Neural progenitor cell (in vitro differentiated cells): Measurements from ENCODE around the gene FBXO40. TPM values are rescaled to one million over a fixed set of nuclear protein-coding genes. Genes with fewer than 3 reads are reported as not detected.

Source experiments
- DNase-seq: peaks from one replicate; pipeline ENCODE4 v3.0.0-alpha.2; 2016; ENCODE audit warnings: low spot score
- H2AFZ ChIP-seq: fragments of 200-600 bp; sonication (generic); replicated peaks from 2 replicates; pipeline ENCODE4 v1.6.1; 2016; ENCODE audit warnings: antibody characterized with exemption
- H3F3A ChIP-seq: fragments of 200-600 bp; sonication (generic); 2 replicates; pipeline ENCODE4 v1.6.1; 2016; ENCODE audit warnings: antibody characterized with exemption, low read depth
- H3K27ac ChIP-seq: fragments of 200-600 bp; sonication (generic); 2 replicates; pipeline ENCODE4 v1.5.1; 2016; ENCODE audit warnings: mild to moderate bottlenecking
- H3K27me3 ChIP-seq: fragments of 200-600 bp; sonication (generic); 2 replicates; pipeline ENCODE4 v1.6.1; 2016; ENCODE audit warnings: mild to moderate bottlenecking, moderate library complexity
- H3K36me3 ChIP-seq: fragments of 200-600 bp; sonication (generic); 2 replicates; pipeline ENCODE4 v1.5.1; 2016
- H3K4me1 ChIP-seq: fragments of 200-600 bp; sonication (generic); 2 replicates; pipeline ENCODE4 v1.6.1; 2016; ENCODE audit warnings: mixed run types
- H3K4me2 ChIP-seq: fragments of 200-600 bp; sonication (generic); 2 replicates; pipeline ENCODE4 v1.6.1; 2016
- H3K4me3 ChIP-seq: fragments of 200-600 bp; sonication (generic); 2 replicates; pipeline ENCODE4 v1.5.1; 2016
- H3K79me2 ChIP-seq: fragments of 200-600 bp; sonication (generic); 2 replicates; pipeline ENCODE4 v1.6.1; 2016; ENCODE audit warnings: low read depth
- H3K9ac ChIP-seq: fragments of 200-600 bp; sonication (generic); 2 replicates; pipeline ENCODE4 v1.6.1; 2016
- H3K9me3 ChIP-seq: fragments of 200-600 bp; sonication (generic); 2 replicates; pipeline ENCODE4 v1.5.1; 2016; ENCODE audit warnings: low read depth
- H4K20me1 ChIP-seq: fragments of 200-600 bp; sonication (generic); 2 replicates; pipeline ENCODE4 v1.6.1; 2016; ENCODE audit warnings: low read depth
- H3K27ac Mint-ChIP-seq: 3 replicates; pipeline ENCODE4 v1.8.0; 2021; ENCODE audit warnings: mixed read lengths
- H3K27me3 Mint-ChIP-seq: 2 replicates; pipeline ENCODE4 v1.8.0; 2022; ENCODE audit warnings: low read depth, mild to moderate bottlenecking, inconsistent platforms, moderate library complexity, mixed read lengths; ENCODE audit not compliant: insufficient read depth
- H3K36me3 Mint-ChIP-seq: 3 replicates; pipeline ENCODE4 v1.8.0; 2021; ENCODE audit warnings: mixed read lengths
- H3K4me1 Mint-ChIP-seq: 3 replicates; pipeline ENCODE4 v1.8.0; 2021; ENCODE audit warnings: mixed read lengths
- H3K4me3 Mint-ChIP-seq: 3 replicates; pipeline ENCODE4 v1.8.0; 2021; ENCODE audit warnings: mild to moderate bottlenecking, moderate library complexity, mixed read lengths
- H3K9me3 Mint-ChIP-seq: 3 replicates; pipeline ENCODE4 v1.8.0; 2020; ENCODE audit warnings: mixed read lengths
- EZH2 ChIP-seq: fragments of 200-600 bp; sonication (generic); IDR thresholded peaks from 2 replicates; pipeline ENCODE4 v1.6.1; 2017; ENCODE audit warnings: antibody characterized with exemption, mild to moderate bottlenecking, moderate library complexity
- EZH2phosphoT487 ChIP-seq: fragments of 200-600 bp; sonication (generic); IDR thresholded peaks from 2 replicates; pipeline ENCODE4 v1.6.1; 2017; ENCODE audit warnings: antibody characterized with exemption
- small RNA-seq: library from RNA; depleted of rRNA; stranded (forward); fragments of <200 nt; gene quantifications from one replicate; pipeline ENCODE3, GENCODE V24; 2015
- total RNA-seq: library from RNA; depleted of rRNA; stranded (reverse); fragments of >200 nt; gene quantifications from 2 replicates; pipeline ENCODE4 v1.2.3, GENCODE V29; 2015; ENCODE audit warnings: low replicate concordance
- TF ChIP-seq, protein P1 (sequence below): fragments of 200-600 bp; sonication (generic); IDR thresholded peaks from 2 replicates; pipeline ENCODE4 v1.5.1; 2017; ENCODE audit warnings: antibody characterized with exemption, mild to moderate bottlenecking

The FBXO40 gene
- total RNA-seq, 1 donor from 2014 or later: not detected

DNA sequence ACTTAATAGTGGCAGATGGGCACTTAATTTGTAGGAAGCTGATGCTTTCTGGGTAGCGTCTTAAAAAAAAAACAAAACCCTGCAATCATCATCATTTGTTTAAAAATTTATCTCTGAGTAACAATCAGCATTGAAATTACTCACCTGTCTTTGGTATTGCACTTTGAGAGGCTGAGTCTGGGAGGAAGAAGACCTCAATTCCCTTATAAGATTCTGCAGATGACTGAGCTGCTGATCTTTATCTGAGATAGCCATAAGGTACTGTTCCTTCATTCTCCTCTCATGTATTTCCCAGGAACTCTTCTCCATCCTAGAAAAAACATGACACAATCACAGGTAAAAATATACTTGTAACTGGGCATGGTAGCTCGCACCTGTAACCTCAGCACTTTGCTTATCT, 84.0 kb downstream of the FBXO40 start:
- Mint-ChIP-seq H3K27me3 (no peaks in the 10 kb centered on the region), H3K36me3 (peaks cover 19% of the 10 kb centered on the region), H3K27ac (no peak overlapping the region), H3K4me3 (no peak overlapping the region), H3K4me1 (no peaks in the 10 kb centered on the region), H3K9me3 (no peaks in the 10 kb centered on the region)
- Histone ChIP-seq H3F3A (no peaks in the 10 kb centered on the region), H2AFZ (no peak overlapping the region), H3K79me2 (no peaks in the 10 kb centered on the region), H3K27me3 (no peaks in the 10 kb centered on the region), H4K20me1 (no peaks in the 10 kb centered on the region), H3K4me1 (no peaks in the 10 kb centered on the region), H3K36me3 (peaks cover 3% of the 10 kb centered on the region), H3K9me3 (no peaks in the 10 kb centered on the region), H3K4me2 (no peak overlapping the region), H3K4me3 (no peak overlapping the region), H3K9ac (no peak overlapping the region), H3K27ac (no peak overlapping the region)
- no peak for DNase-seq
- TF ChIP-seq EZH2 (no peak), EZH2phosphoT487 (no peak)
- TF ChIP-seq, protein P1, sequence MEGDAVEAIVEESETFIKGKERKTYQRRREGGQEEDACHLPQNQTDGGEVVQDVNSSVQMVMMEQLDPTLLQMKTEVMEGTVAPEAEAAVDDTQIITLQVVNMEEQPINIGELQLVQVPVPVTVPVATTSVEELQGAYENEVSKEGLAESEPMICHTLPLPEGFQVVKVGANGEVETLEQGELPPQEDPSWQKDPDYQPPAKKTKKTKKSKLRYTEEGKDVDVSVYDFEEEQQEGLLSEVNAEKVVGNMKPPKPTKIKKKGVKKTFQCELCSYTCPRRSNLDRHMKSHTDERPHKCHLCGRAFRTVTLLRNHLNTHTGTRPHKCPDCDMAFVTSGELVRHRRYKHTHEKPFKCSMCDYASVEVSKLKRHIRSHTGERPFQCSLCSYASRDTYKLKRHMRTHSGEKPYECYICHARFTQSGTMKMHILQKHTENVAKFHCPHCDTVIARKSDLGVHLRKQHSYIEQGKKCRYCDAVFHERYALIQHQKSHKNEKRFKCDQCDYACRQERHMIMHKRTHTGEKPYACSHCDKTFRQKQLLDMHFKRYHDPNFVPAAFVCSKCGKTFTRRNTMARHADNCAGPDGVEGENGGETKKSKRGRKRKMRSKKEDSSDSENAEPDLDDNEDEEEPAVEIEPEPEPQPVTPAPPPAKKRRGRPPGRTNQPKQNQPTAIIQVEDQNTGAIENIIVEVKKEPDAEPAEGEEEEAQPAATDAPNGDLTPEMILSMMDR: no peak

Small RNAs within 50 kb of the gene (small RNA-seq; reads per million reads assigned to genes)
- gene RNU4-62P: not detected

Other genes starting within 250 kb of the FBXO40 start
- gene POLQ, start 47.4 kb upstream of the FBXO40 start, total RNA-seq: 15.6 and 33.2 TPM in 2 replicates
- gene ARGFX, start 25.4 kb upstream of the FBXO40 start, total RNA-seq: not detected in 2 replicates
- not detected in 2 replicates for gene HCLS1, start 67.5 kb downstream of the FBXO40 start, total RNA-seq
- gene GOLGB1, start 156.4 kb downstream of the FBXO40 start, total RNA-seq: 35.2 and 52.5 TPM in 2 replicates
- 53.7 and 89.6 TPM in 2 replicates for gene IQCB1, start 241.7 kb downstream of the FBXO40 start, total RNA-seq
- gene EAF2, start 241.8 kb downstream of the FBXO40 start, total RNA-seq: 1.2 and 8.5 TPM in 2 replicates